ENCODE results near the gene MOB1B. TPM values are rescaled to one million over a fixed set of nuclear protein-coding genes. Genes with fewer than 3 reads are reported as not detected.
A peak's percentile ranks its signal among the peaks of the same experiment; 100 is the strongest.

MOB1B gene
- total and polyA plus RNA-seq, 2 of the 13 experiments (the other 11 are each of a cell fraction or from before 2014, with no cell fraction given): 3.9 to 4.0 TPM

DNA sequence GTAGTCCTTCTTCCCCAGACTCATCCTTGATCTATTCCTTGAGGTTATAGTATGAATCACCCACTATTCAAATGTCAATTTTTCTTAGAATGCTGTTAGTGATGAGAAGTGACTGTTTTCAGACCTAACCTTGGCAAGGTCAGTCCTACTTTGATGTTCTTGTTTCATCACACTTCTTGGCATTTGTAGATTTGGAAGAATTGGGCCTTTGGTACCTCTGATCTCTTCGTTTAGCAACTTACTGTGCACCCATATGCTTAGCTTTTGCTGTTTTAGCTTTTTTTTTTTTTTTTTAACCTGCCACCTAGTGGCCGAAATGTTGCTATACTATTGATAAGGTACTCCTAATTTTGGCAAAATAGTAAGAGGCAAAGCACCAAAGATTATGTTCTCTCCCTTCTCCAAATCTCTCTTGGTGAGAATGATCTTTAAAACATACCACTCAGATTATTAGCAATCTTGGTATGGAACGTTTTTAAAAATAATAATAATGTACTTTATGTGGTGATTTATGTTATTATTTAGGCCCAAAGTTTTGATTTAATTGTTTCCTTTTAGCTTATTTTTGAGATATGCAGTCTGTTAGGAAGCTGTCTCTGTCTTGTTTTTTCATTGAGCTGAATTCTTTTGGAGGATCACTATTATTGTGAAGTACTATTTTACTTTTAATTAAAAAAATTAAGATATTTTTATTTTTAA is 107.9 kb downstream of the MOB1B start:
- H3K4me3 ChIP-seq (replicated peaks in 1 of 3; ENCODE audit: insufficient read depth in 1 of 3, low read depth in 2 of 3, low read length in 3 of 3): no peak overlapping the region
- ATAC-seq: peak; percentile 74
- 5% methylated on average over 3 of the region's 3 CpGs for WGBS (ENCODE audit: low lambda C conversion rate)
- H2AFZ ChIP-seq (ENCODE audit: low read length): no peak overlapping the region
- no peaks in the 10 kb centered on the region for H3K9me3 ChIP-seq (ENCODE audit: low read length)
- CTCF ChIA-PET (ENCODE audit: low intra/inter-chr PET ratio, low total read pairs): interaction anchor here (1.1 to 1.6 kb wide), 2 partner anchors 357 to 409 kb away, joined by 3 to 9 read pairs; no protein-coding TSS in a partner anchor
- POLR2A ChIA-PET: interaction anchor here (0.6 to 1.0 kb wide), 5 partner anchors 15 to 271 kb away, joined by 3 to 7 read pairs (median 4); partner anchors contain the start of genes DCK and MOB1B
- intact Hi-C loops (cut with micrococcal nuclease; ENCODE audit: unreplicated experiment) (loop anchor here (1.0 to 2.0 kb wide), 2 partner anchors 358 to 409 kb away; no protein-coding TSS in a partner anchor), in situ Hi-C loops (cut with HindIII; ENCODE audit: extremely low pct_ligation_motif_present, low pct_unique_long_range_greater_than_20kb) (loop anchor here (25.0 kb wide), 1 partner anchor 348 kb away; the partner anchor contains the start of gene JCHAIN)
- H3K9ac ChIP-seq (ENCODE audit: insufficient read depth, low read depth, low read length): no peak overlapping the region
- no peaks in the 10 kb centered on the region for H3K4me1 ChIP-seq (ENCODE audit: insufficient read depth, low read length)
- no TSS peak for BruUV-seq (replicated peaks)
- peak; percentile 79 for FAIRE-seq
- H3K4me2 ChIP-seq (ENCODE audit: low read depth, low read length): no peak overlapping the region
- H3K27me3 ChIP-seq (ENCODE audit: control insufficient read depth in 1 of 2, insufficient read depth in 2 of 2, low read length in 2 of 2): no peaks in the 10 kb centered on the region
- no peak overlapping the region for H3K27ac ChIP-seq (ENCODE audit: extremely low read length, insufficient read depth, low read length)
- peaks cover 9% of the 10 kb centered on the region for H3K79me2 ChIP-seq (ENCODE audit: insufficient read depth, low read length)
- no peaks in the 10 kb centered on the region for H3K36me3 ChIP-seq (replicated peaks in 1 of 2; ENCODE audit: control insufficient read depth in 1 of 2, insufficient read depth in 2 of 2, low read length in 2 of 2)
- no peak for TF ChIP-seq RNF2 (conservative IDR thresholded peaks at IDR 0.05; ENCODE audit: low read depth)
- TF ChIP-seq, protein P1, sequence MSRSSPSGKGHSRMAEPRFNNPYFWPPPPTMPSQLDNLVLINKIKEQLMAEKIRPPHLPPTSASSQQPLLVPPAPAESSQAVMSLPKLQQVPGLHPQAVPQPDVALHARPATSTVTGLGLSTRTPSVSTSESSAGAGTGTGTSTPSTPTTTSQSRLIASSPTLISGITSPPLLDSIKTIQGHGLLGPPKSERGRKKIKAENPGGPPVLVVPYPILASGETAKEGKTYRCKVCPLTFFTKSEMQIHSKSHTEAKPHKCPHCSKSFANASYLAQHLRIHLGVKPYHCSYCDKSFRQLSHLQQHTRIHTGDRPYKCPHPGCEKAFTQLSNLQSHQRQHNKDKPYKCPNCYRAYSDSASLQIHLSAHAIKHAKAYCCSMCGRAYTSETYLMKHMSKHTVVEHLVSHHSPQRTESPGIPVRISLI (CRISPR knock-in tag; IDR thresholded peaks at IDR 0.05; ENCODE audit: borderline replicate concordance): peak; percentile 92
- TF ChIP-seq MTA1 (CRISPR knock-in tag; IDR thresholded peaks at IDR 0.05; ENCODE audit: borderline replicate concordance): no peak
- TF ChIP-seq STAG1 (CRISPR knock-in tag; IDR thresholded peaks at IDR 0.05): peak; percentile 53
- TF ChIP-seq ZSCAN30 (CRISPR knock-in tag; IDR thresholded peaks at IDR 0.05): no peak
- TF ChIP-seq, protein P2, sequence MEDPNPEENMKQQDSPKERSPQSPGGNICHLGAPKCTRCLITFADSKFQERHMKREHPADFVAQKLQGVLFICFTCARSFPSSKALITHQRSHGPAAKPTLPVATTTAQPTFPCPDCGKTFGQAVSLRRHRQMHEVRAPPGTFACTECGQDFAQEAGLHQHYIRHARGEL (CRISPR knock-in tag; IDR thresholded peaks at IDR 0.05): no peak
- peak; percentile 59 for TF ChIP-seq CTCF (CRISPR knock-in tag; IDR thresholded peaks at IDR 0.05)
- TF ChIP-seq GATAD2A (CRISPR knock-in tag; IDR thresholded peaks at IDR 0.05): 0 out of 2 replicates have a peak, but pooled peaks have one; percentile 16
- TF ChIP-seq ZNF788 (CRISPR knock-in tag; IDR thresholded peaks at IDR 0.05; ENCODE audit: borderline replicate concordance): no peak
- TF ChIP-seq SMC3 (IDR thresholded peaks at IDR 0.05; ENCODE audit: low read length): peak; percentile 37; the same call in 1 of the 2 replicates
- no peak for TF ChIP-seq KLF12 (CRISPR knock-in tag; IDR thresholded peaks at IDR 0.05; ENCODE audit: borderline replicate concordance)
- H4K20me1 ChIP-seq (ENCODE audit: insufficient read depth, low read length): no peaks in the 10 kb centered on the region
- DNase-seq (ENCODE audit: low spot score): peak; percentile 50
